ENCODE data around the gene MKLN1.

DNA sequence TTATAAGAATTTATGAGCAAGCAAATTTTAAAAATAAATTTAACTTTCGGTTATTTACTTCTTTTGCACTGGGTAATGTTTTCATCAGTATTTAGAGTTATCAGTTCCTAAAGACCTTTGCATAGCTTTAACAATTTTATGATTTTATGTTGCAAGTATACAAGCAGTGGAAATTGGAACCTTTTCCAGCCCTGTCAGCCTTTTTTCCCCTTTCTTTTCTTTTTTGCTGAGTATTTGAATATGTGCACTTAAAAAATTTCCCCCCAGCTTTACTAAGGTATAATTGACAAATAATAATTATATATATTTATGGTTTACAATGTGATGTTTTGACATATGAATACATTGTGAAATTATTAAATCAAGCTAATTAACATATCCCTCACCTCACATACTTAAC, 62.6 kb downstream of the MKLN1 start:
- TF ChIP-seq, protein P1, sequence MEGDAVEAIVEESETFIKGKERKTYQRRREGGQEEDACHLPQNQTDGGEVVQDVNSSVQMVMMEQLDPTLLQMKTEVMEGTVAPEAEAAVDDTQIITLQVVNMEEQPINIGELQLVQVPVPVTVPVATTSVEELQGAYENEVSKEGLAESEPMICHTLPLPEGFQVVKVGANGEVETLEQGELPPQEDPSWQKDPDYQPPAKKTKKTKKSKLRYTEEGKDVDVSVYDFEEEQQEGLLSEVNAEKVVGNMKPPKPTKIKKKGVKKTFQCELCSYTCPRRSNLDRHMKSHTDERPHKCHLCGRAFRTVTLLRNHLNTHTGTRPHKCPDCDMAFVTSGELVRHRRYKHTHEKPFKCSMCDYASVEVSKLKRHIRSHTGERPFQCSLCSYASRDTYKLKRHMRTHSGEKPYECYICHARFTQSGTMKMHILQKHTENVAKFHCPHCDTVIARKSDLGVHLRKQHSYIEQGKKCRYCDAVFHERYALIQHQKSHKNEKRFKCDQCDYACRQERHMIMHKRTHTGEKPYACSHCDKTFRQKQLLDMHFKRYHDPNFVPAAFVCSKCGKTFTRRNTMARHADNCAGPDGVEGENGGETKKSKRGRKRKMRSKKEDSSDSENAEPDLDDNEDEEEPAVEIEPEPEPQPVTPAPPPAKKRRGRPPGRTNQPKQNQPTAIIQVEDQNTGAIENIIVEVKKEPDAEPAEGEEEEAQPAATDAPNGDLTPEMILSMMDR (conservative IDR thresholded peaks at IDR 0.05): no peak
- TF ChIP-seq EZH2 (IDR thresholded peaks at IDR 0.05; ENCODE audit: low read depth): no peak
